Hypothalamus (tissue), 51 donors: ENCODE measurements around the gene PCDHGA5.
A peak's percentile ranks its signal among the peaks of the same experiment; 100 is the strongest.
"Not testable (repeated sequence)": the region's sequence is repeated elsewhere in the genome, so short reads cannot be mapped to it uniquely, and the experiment has no call there.

Experiments used
- DNase-seq, 51 donors: peaks; one replicate each; lab custom pipeline; 2025; lab: John Stamatoyannopoulos, UW

The PCDHGA5 gene

GRCh38 chr5:141411575-141411974 lies 47.6 kb downstream of the PCDHGA5 start:
- DNase-seq = no peak

- peak in 3 of 51 donors; percentile 9 to 20 (median 10) for DNase-seq
Observed at GRCh38 chr5:141412854-141413539, 49.0 kb downstream of the PCDHGA5 start, which contains the start of gene PCDHGA10. PCDHGA10 (plus strand) TSS chr5:141412987; CDS start chr5:141413176, 189 bp downstream.

- no peak for DNase-seq
Observed at GRCh38 chr5:141413540-141414069, 49.6 kb downstream of the PCDHGA5 start.

- DNase-seq = not testable (repeated sequence)
Observed at GRCh38 chr5:141414548-141415274, 50.7 kb downstream of the PCDHGA5 start.

GRCh38 chr5:141415275-141415618 lies 51.3 kb downstream of the PCDHGA5 start:
- DNase-seq = not testable (repeated sequence)
